SK-N-SH treated with all-trans-retinoic acid at 6 μM for 48 hours (cell line): ENCODE measurements around the gene GPRIN2.

Experiments
- ATAC-seq: fragments of 200-7000 bp; cut with Tn5 transposase; 3 replicates; pipeline ENCODE4 v1.9.1; 2020; ENCODE audit warnings: mild to moderate bottlenecking, moderate library complexity
- ARNTL ChIP-seq: fragments of 450-650 bp; formaldehyde crosslinking; IDR thresholded peaks from 2 replicates; pipeline ENCODE4 v1.5.0; 2020; ENCODE audit warnings: low read depth, mild to moderate bottlenecking, moderate library complexity, borderline replicate concordance
- BACH2 ChIP-seq: fragments of 250-450 bp; sonication (Bioruptor Pico); IDR thresholded peaks from 2 replicates; pipeline ENCODE4 v1.9.0; 2021; ENCODE audit warnings: mild to moderate bottlenecking, borderline replicate concordance
- CREB5 ChIP-seq: fragments of 250-450 bp; sonication (Bioruptor Pico); IDR thresholded peaks from 2 replicates; pipeline ENCODE4 v1.5.1; 2020; ENCODE audit warnings: low read depth, mild to moderate bottlenecking, moderate library complexity
- CSDC2 ChIP-seq: fragments of 250-450 bp; sonication (Bioruptor Pico); IDR thresholded peaks from 2 replicates; pipeline ENCODE4 v1.5.0; 2020; ENCODE audit warnings: mild to moderate bottlenecking, moderate library complexity
- CSRNP3 ChIP-seq: fragments of 250-450 bp; sonication (Bioruptor Pico); IDR thresholded peaks from 2 replicates; pipeline ENCODE4 v1.5.1; 2021; ENCODE audit warnings: mild to moderate bottlenecking, moderate library complexity
- ESRRG ChIP-seq: fragments of 250-450 bp; sonication (Bioruptor Pico); IDR thresholded peaks from 2 replicates; pipeline ENCODE4 v1.6.1; 2021; ENCODE audit warnings: mild to moderate bottlenecking
- ISL1 ChIP-seq: fragments of 250-450 bp; sonication (Bioruptor Pico); IDR thresholded peaks from 2 replicates; pipeline ENCODE4 v2.1.2; 2022; ENCODE audit warnings: mild to moderate bottlenecking, moderate library complexity
- OSR1 ChIP-seq: fragments of 250-450 bp; sonication (Bioruptor Pico); IDR thresholded peaks from 2 replicates; pipeline ENCODE4 v1.8.0; 2022; ENCODE audit warnings: moderate library complexity, mild to moderate bottlenecking, inconsistent platforms
- PATZ1 ChIP-seq: fragments of 250-450 bp; sonication (Bioruptor Pico); IDR thresholded peaks from 2 replicates; pipeline ENCODE4 v1.8.0; 2020; ENCODE audit warnings: mild to moderate bottlenecking, moderate library complexity, borderline replicate concordance
- PPARA ChIP-seq: fragments of 250-450 bp; sonication (Bioruptor Pico); IDR thresholded peaks from 2 replicates; pipeline ENCODE4 v1.5.0; 2020; ENCODE audit warnings: mild to moderate bottlenecking, borderline replicate concordance
- TOX ChIP-seq: fragments of 250-450 bp; sonication (Bioruptor Pico); IDR thresholded peaks from 2 replicates; pipeline ENCODE4 v1.8.0; 2021; ENCODE audit warnings: mild to moderate bottlenecking, moderate library complexity, borderline replicate concordance
- TSHZ2 ChIP-seq: fragments of 250-450 bp; sonication (Bioruptor Pico); IDR thresholded peaks from 2 replicates; pipeline ENCODE4 v1.5.0; 2020; ENCODE audit warnings: mild to moderate bottlenecking, moderate library complexity
- ZC3H10 ChIP-seq: fragments of 250-450 bp; sonication (Bioruptor Pico); IDR thresholded peaks from 2 replicates; pipeline ENCODE4 v1.5.1; 2021; ENCODE audit warnings: mild to moderate bottlenecking, moderate library complexity
- ZFP3 ChIP-seq: fragments of 250-450 bp; sonication (Bioruptor Pico); IDR thresholded peaks from 2 replicates; pipeline ENCODE4 v1.5.0; 2020; ENCODE audit warnings: mild to moderate bottlenecking, moderate library complexity
- ZFP30 ChIP-seq: fragments of 450-650 bp; formaldehyde crosslinking; IDR thresholded peaks from 2 replicates; pipeline ENCODE4 v1.5.0; 2022; ENCODE audit warnings: mild to moderate bottlenecking, moderate library complexity
- ZNF565 ChIP-seq: fragments of 450-650 bp; formaldehyde crosslinking; conservative IDR thresholded peaks from 2 replicates; pipeline ENCODE4 v1.5.0; 2020; ENCODE audit warnings: low read depth, mild to moderate bottlenecking, moderate library complexity
- ZNF70 ChIP-seq: fragments of 450-650 bp; formaldehyde crosslinking; IDR thresholded peaks from 2 replicates; pipeline ENCODE4 v1.5.0; 2020; ENCODE audit warnings: mild to moderate bottlenecking, moderate library complexity
- ZNF8 ChIP-seq: fragments of 450-650 bp; formaldehyde crosslinking; IDR thresholded peaks from 2 replicates; pipeline ENCODE4 v1.5.0; 2020; ENCODE audit warnings: mild to moderate bottlenecking, moderate library complexity

Gene GPRIN2

GRCh38 chr10:46548498-46549090, 7.9 kb downstream of the GPRIN2 start:
- TF ChIP-seq ZNF8 (CRISPR knock-in tag): no peak
- no peak for ATAC-seq

- TF ChIP-seq TSHZ2 (no peak), PPARA (CRISPR knock-in tag) (no peak), CREB5 (CRISPR knock-in tag) (no peak), ARNTL (CRISPR knock-in tag) (no peak), ESRRG (CRISPR knock-in tag) (no peak), ZNF8 (CRISPR knock-in tag) (no peak)
- ATAC-seq: no peak
Observed at GRCh38 chr10:46547541-46548497, 8.6 kb downstream of the GPRIN2 start.

- no peak for ATAC-seq
Observed at GRCh38 chr10:46546591-46547540, 9.6 kb downstream of the GPRIN2 start.

More at GRCh38 chr10:46546591-46547540, 9.6 kb downstream of the GPRIN2 start:
- TF ChIP-seq CSDC2 (CRISPR knock-in tag): no peak
- no peak for TF ChIP-seq ZNF8 (CRISPR knock-in tag)
- TF ChIP-seq BACH2: no peak
- TF ChIP-seq TOX: no peak
- no peak for TF ChIP-seq PPARA (CRISPR knock-in tag)
- no peak for TF ChIP-seq ZC3H10 (CRISPR knock-in tag)
- TF ChIP-seq CSRNP3: no peak
- no peak for TF ChIP-seq ZFP3
- no peak for TF ChIP-seq ZFP30 (CRISPR knock-in tag)
- no peak for TF ChIP-seq CREB5 (CRISPR knock-in tag)
- TF ChIP-seq ESRRG (CRISPR knock-in tag): no peak
- no peak for TF ChIP-seq OSR1
- TF ChIP-seq ARNTL (CRISPR knock-in tag): no peak
- no peak for TF ChIP-seq PATZ1 (CRISPR knock-in tag)
- TF ChIP-seq ISL1: no peak
- no peak for TF ChIP-seq ZNF70
- no peak for TF ChIP-seq ZNF565 (CRISPR knock-in tag)
- no peak for TF ChIP-seq TSHZ2
- TF ChIP-seq, all 23 proteins: peak for 0
